BJ (cell line): Measurements from ENCODE around the gene ABHD3. TPM values are rescaled to one million over a fixed set of nuclear protein-coding genes. Genes with fewer than 3 reads are reported as not detected.
"Not testable (repeated sequence)": the region's sequence is repeated elsewhere in the genome, so short reads cannot be mapped to it uniquely, and the experiment has no call there.

Source experiments
- CTCF ChIA-PET: fragments of 350-600 bp; formaldehyde crosslinking; extraction: SDS; loops from one replicate; lab custom pipeline; 2021; ENCODE audit warnings: antibody characterized with exemption, inconsistent platforms; lab: Yijun Ruan, JAX
- POLR2A ChIA-PET: fragments of 300-600 bp; sonication (Branson Sonifier 250); formaldehyde crosslinking; extraction: SDS; loops from one replicate; lab custom pipeline; 2021; ENCODE audit warnings: antibody characterized with exemption; lab: Charles Lee
- DNase-seq: peaks from one replicate; pipeline ENCODE4 v3.0.0-alpha.2; 2011; ENCODE audit warnings: low read depth
- H3K27me3 ChIP-seq: 2 replicates; pipeline ENCODE4 v1.6.0; 2011; ENCODE audit warnings: low read length; ENCODE audit not compliant: control insufficient read depth, insufficient read depth
- H3K36me3 ChIP-seq: 2 replicates; pipeline ENCODE4 v1.5.1; 2011; ENCODE audit warnings: low read length; ENCODE audit not compliant: control insufficient read depth, insufficient read depth
- H3K4me3 ChIP-seq: 2 replicates; pipeline ENCODE4 v1.5.1; 2011; ENCODE audit warnings: low read depth, mild to moderate bottlenecking, control low read depth, low read length
- CTCF ChIP-seq: IDR thresholded peaks from 2 replicates; pipeline ENCODE4 v1.5.1; 2011; ENCODE audit warnings: low read depth, mild to moderate bottlenecking, control low read depth, inconsistent platforms, low read length, moderate library complexity; ENCODE audit not compliant: insufficient read depth
- polyA plus RNA-seq: library from polyadenylated mRNA; depleted of rRNA; stranded (reverse); fragments of >200 nt; gene quantifications from 2 replicates; pipeline ENCODE4 v1.2.3, GENCODE V29; 2011

The ABHD3 gene
- polyA plus RNA-seq, 1 experiment, result 2.8 TPM

GRCh38 chr18:21680161-21680560 is 24.4 kb downstream of the ABHD3 start:
- TF ChIP-seq CTCF, result no peak
- H3K4me3 ChIP-seq, result no peak overlapping the region
- H3K27me3 ChIP-seq, result no peaks in the 10 kb centered on the region
- DNase-seq, result no peak
- ChIA-PET POLR2A (interaction anchor here (0.5 kb wide), 1 partner anchor 64 kb away, joined by 8 read pairs; no protein-coding TSS in a partner anchor), CTCF (no interaction called here)
- no peaks in the 10 kb centered on the region for H3K36me3 ChIP-seq

GRCh38 chr18:21678859-21679258 is 25.7 kb downstream of the ABHD3 start:
- CTCF ChIA-PET, result interaction anchor here (1.4 kb wide), 1 partner anchor 78 kb away, joined by 4 read pairs; the partner anchor contains the start of gene ESCO1
- POLR2A ChIA-PET, result no interaction called here
- TF ChIP-seq CTCF, result no peak
- DNase-seq, result no peak
- H3K27me3 ChIP-seq, result no peaks in the 10 kb centered on the region
- no peaks in the 10 kb centered on the region for H3K36me3 ChIP-seq
- no peak overlapping the region for H3K4me3 ChIP-seq

GRCh38 chr18:21675354-21675753 is 29.2 kb downstream of the ABHD3 start:
- DNase-seq, result not testable (repeated sequence)
- CTCF ChIA-PET, result interaction anchor here (0.9 kb wide), 1 partner anchor 31 kb away, joined by 4 read pairs; no protein-coding TSS in a partner anchor

GRCh38 chr18:21672521-21673267 is 31.9 kb downstream of the ABHD3 start:
- DNase-seq, result no peak
- ChIA-PET CTCF (interaction anchor here (1.2 kb wide), 1 partner anchor 10 kb away, joined by 3 read pairs; no protein-coding TSS in a partner anchor), POLR2A (no interaction called here)
- no peak overlapping the region for H3K4me3 ChIP-seq
- TF ChIP-seq CTCF, result no peak
- H3K27me3 ChIP-seq, result no peaks in the 10 kb centered on the region
- H3K36me3 ChIP-seq, result no peaks in the 10 kb centered on the region

More at GRCh38 chr18:21675354-21675753, 29.2 kb downstream of the ABHD3 start:
- H3K36me3 ChIP-seq, H3K27me3 ChIP-seq, POLR2A ChIA-PET, H3K4me3 ChIP-seq: not testable (repeated sequence)

GRCh38 chr18:21669736-21670285 is 34.8 kb downstream of the ABHD3 start:
- DNase-seq, result no peak
- TF ChIP-seq CTCF, result no peak
- no peaks in the 10 kb centered on the region for H3K27me3 ChIP-seq
- H3K36me3 ChIP-seq, result no peaks in the 10 kb centered on the region
- ChIA-PET CTCF (interaction anchor here (0.6 kb wide), 1 partner anchor 44 kb away, joined by 3 read pairs; no protein-coding TSS in a partner anchor), POLR2A (no interaction called here)
- H3K4me3 ChIP-seq, result no peak overlapping the region
